Kidney epithelial cell (primary cell): ENCODE data around the gene ZNF536. TPM values are rescaled to one million over a fixed set of nuclear protein-coding genes. Genes with fewer than 3 reads are reported as not detected.

ENCODE experiments used
- DNase-seq: peaks from one replicate; pipeline ENCODE4 v3.0.0-alpha.2; 2010; ENCODE audit warnings: low read depth
- H3K27me3 ChIP-seq: 2 replicates; pipeline ENCODE4 v1.6.0; 2011; ENCODE audit warnings: low read length; ENCODE audit not compliant: control insufficient read depth, insufficient read depth
- H3K36me3 ChIP-seq: 2 replicates; pipeline ENCODE4 v1.5.1; 2011; ENCODE audit warnings: low read length; ENCODE audit not compliant: control insufficient read depth, insufficient read depth
- H3K4me3 ChIP-seq: 2 replicates; pipeline ENCODE4 v1.5.1; 2011; ENCODE audit warnings: low read depth, mild to moderate bottlenecking, control low read depth, low read length
- total RNA-seq: library from RNA; depleted of rRNA; stranded (reverse); fragments of >200 nt; gene quantifications from 2 replicates; pipeline ENCODE4 v1.2.3, GENCODE V29; 2015
- TF ChIP-seq, protein P1 (sequence below): IDR thresholded peaks from 2 replicates; pipeline ENCODE4 v1.5.1; 2011; ENCODE audit warnings: mild to moderate bottlenecking, moderate library complexity, low read length, control low read depth, inconsistent platforms; ENCODE audit not compliant: insufficient read depth, poor library complexity, severe bottlenecking

The ZNF536 gene
- total RNA-seq, 1 donor from 2014 or later: 0.13 TPM

DNA sequence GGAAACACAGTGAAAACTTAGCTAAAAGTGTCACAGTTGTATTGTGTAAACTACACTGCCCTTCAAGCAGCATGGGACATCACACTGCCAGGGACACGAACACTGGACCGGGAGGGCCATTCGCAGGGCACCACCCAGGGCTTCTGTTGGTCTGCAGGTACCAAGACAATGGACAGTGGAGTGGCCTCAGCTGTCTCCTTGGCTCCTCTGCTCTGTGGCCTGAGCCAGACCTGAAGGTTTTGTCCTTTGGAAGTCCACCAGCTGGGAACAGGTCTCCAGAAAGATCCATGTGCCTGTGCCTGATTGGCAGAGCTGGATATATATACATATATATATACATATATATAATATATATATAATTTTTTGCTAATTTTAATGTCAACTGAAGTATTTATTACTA is 149.8 kb downstream of the ZNF536 start:
- no peak for DNase-seq
- Histone ChIP-seq H3K27me3 (no peaks in the 10 kb centered on the region), H3K4me3 (no peak overlapping the region), H3K36me3 (no peaks in the 10 kb centered on the region)
- TF ChIP-seq, protein P1, sequence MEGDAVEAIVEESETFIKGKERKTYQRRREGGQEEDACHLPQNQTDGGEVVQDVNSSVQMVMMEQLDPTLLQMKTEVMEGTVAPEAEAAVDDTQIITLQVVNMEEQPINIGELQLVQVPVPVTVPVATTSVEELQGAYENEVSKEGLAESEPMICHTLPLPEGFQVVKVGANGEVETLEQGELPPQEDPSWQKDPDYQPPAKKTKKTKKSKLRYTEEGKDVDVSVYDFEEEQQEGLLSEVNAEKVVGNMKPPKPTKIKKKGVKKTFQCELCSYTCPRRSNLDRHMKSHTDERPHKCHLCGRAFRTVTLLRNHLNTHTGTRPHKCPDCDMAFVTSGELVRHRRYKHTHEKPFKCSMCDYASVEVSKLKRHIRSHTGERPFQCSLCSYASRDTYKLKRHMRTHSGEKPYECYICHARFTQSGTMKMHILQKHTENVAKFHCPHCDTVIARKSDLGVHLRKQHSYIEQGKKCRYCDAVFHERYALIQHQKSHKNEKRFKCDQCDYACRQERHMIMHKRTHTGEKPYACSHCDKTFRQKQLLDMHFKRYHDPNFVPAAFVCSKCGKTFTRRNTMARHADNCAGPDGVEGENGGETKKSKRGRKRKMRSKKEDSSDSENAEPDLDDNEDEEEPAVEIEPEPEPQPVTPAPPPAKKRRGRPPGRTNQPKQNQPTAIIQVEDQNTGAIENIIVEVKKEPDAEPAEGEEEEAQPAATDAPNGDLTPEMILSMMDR: no peak

DNA sequence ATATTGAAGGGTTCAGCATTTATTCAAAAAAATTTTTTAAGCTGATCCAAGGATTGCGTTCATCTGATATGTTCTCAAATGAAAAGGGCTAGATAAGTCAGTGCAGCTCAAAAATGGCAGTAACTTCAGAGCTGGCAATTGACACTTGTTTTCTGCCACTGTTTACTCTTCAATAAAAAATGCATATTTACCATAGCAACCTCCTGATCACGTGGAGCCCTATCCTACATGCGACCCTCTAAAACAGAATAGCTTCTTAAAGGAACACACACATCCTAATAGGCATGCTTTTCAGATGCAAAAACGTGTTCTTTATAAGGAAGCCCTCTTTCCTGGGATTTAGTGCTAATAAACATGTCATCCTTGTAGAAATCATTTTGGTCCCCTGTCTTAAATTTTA is 150.2 kb downstream of the ZNF536 start:
- TF ChIP-seq, protein P1: no peak
- DNase-seq: no peak
- Histone ChIP-seq H3K27me3 (no peaks in the 10 kb centered on the region), H3K4me3 (no peak overlapping the region), H3K36me3 (no peaks in the 10 kb centered on the region)

DNA sequence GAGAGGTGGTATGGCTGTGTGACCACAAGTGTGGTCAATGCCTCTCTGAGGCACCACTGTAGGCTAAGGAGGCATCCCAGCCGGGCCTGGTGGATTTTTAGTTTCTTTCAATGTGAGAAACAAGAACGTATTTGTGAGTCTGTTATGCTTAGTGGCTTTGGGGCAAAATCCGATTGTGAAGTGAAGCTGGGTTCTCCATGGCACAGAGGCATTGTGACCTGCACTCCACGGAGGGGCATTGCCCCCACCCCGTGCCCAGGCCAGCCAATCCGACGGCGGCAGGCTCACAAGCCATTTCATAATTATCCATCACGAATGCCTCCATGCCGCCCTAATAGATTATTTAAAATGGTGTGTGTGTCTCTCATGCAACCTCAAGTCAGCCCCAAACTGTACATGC is 151.6 kb downstream of the ZNF536 start:
- Histone ChIP-seq H3K4me3 (no peak overlapping the region), H3K36me3 (no peaks in the 10 kb centered on the region), H3K27me3 (no peaks in the 10 kb centered on the region)
- no peak for DNase-seq
- TF ChIP-seq, protein P1: no peak

DNA sequence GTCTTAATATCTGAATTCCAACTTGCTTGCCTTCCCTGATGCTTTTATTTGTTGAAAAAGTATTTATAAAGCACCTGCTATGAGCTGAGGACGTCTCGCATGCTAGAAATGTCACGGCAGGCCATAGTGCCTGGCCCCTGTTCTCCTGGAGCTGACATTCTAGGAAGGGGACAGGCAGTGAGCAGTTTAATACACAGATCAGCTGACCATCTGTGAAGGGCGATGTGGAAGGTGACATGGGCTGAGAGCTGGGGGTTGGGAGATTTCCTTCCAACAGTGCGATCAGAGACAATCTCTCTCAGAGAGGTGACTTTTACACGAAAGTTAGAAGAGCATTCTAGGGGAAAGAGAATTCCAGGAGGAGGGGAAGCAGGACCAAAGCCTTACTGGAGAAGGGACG is 153.2 kb downstream of the ZNF536 start:
- no peaks in the 10 kb centered on the region for H3K27me3 ChIP-seq
- no peak overlapping the region for H3K4me3 ChIP-seq
- no peak for DNase-seq
- no peaks in the 10 kb centered on the region for H3K36me3 ChIP-seq
- TF ChIP-seq, protein P1: no peak

DNA sequence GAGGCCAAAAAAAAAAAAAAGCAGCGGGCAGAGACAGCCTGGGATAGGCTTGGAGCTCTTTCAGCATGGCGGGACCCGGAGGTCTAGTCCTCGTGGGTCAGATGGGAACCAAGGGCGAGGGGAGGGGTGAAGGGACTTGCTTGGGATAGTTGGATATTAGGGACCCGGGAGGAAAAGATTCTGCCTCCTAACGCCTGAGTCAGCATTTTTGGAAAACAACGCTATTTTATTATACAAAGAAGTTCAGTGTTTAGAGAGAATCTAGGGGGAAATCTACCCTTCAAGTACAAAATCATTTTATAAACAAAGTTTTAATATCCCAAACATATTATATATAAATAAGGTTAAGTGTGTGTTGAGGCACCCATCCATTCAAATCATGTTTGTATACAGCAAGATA is 156.7 kb downstream of the ZNF536 start:
- no peaks in the 10 kb centered on the region for H3K27me3 ChIP-seq
- TF ChIP-seq, protein P1: no peak
- H3K36me3 ChIP-seq: no peaks in the 10 kb centered on the region
- DNase-seq: no peak
- no peak overlapping the region for H3K4me3 ChIP-seq

DNA sequence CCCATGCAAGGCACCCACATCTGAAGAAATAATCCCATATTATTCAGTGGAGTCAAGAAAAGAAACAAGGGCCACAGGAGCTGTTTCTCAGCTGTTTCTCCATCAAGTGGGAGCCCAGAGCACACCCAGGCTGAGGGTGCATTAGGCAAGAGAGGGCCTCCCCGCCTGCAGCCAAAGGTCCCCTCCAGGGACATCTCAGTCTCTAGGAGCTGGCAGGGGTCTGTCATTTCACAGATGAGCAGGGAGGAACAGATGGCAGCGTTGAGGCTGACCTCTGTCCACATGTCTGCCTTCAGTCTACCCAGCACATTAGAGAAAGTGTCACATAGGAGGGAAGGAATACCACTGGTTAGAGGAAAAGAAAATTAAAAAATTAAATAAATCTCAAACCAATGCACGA is 157.7 kb downstream of the ZNF536 start:
- H3K4me3 ChIP-seq: no peak overlapping the region
- TF ChIP-seq, protein P1: no peak
- DNase-seq: no peak
- no peaks in the 10 kb centered on the region for H3K36me3 ChIP-seq
- H3K27me3 ChIP-seq: no peaks in the 10 kb centered on the region
